Measurements from ENCODE around the gene ALDH9A1.
A peak's percentile ranks its signal among the peaks of the same experiment; 100 is the strongest.
"Not testable (repeated sequence)": the region's sequence is repeated elsewhere in the genome, so short reads cannot be mapped to it uniquely, and the experiment has no call there.

Gene ALDH9A1

DNA sequence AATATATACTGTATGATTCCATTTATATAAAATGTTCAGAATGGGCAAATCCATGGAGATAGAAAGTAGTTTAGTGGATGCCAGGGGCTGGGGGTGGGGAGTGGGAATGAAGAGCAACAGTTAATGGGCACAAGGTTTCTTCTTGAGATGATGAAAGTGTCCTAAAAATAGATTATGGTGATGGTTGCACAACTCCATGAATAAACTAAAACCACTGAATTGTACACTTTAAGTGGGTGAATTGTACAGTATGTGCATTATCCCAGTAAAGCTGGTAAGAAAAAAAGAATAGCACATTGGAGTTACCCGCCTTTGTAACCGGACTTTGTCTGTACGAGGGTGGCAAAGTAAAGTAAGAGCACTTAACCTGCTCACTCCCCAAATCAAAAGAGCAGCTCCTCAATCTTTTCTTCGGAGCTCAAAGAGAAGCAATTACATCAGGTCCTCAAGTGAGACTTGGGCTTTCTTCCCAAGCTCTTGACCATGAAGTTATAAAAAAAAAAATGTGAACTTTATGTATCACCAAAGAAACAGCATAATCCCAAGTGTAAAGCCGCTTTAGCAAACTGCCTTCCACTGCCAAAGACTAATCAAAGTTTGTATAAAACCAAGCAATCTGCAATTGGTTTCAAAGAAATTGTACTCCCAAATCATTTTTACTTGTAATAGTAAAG is 32.1 kb downstream of the ALDH9A1 start:
- no peaks in the 10 kb centered on the region for H3K27me3 ChIP-seq (replicated peaks; ENCODE audit: control insufficient read depth, insufficient read depth, low read length)
- peaks cover 83% of the 10 kb centered on the region for H3K36me3 ChIP-seq (ENCODE audit: control insufficient read depth, insufficient read depth, low read length, severe bottlenecking)
- H3K4me3 ChIP-seq (ENCODE audit: low read length), result peak overlapping the region; percentile 61
- peak overlapping the region; percentile 70 for H3K9ac ChIP-seq (ENCODE audit: low read length)
- peak; percentile 78 for DNase-seq (ENCODE audit: low read depth)
- peaks cover 89% of the 10 kb centered on the region for H3K4me1 ChIP-seq (ENCODE audit: control insufficient read depth, insufficient read depth, low read length)
- H3K9me3 ChIP-seq (ENCODE audit: control insufficient read depth, low read length), result no peaks in the 10 kb centered on the region

DNA sequence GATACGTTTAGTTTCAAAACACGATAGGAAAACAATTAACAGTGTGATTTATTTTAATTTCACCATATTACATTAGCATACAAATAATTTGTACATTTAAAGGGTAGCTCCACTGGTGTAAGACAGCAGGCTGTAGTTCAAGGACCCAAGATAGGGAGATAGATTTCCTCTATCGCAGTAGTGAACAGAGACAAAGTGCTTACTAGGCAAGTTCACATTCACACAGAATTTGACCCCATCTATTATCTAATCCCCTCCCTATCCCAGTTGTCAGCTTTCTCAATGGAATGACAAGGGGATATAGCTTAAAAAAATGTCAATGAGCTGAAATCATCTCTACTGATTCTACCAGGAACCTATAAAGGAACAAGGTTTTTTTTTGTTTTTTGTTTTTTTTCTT is 36.2 kb downstream of the ALDH9A1 start:
- H3K36me3 ChIP-seq (ENCODE audit: control insufficient read depth, insufficient read depth, low read length, severe bottlenecking), result peaks cover 83% of the 10 kb centered on the region
- no peaks in the 10 kb centered on the region for H3K27me3 ChIP-seq (replicated peaks; ENCODE audit: control insufficient read depth, insufficient read depth, low read length)
- no peak for DNase-seq (ENCODE audit: low read depth)
- no peak overlapping the region for H3K4me3 ChIP-seq (ENCODE audit: low read length)
- H3K9ac ChIP-seq (ENCODE audit: low read length), result peak overlapping the region; percentile 36
- H3K4me1 ChIP-seq (ENCODE audit: control insufficient read depth, insufficient read depth, low read length), result peaks cover 56% of the 10 kb centered on the region
- no peaks in the 10 kb centered on the region for H3K9me3 ChIP-seq (ENCODE audit: control insufficient read depth, low read length)

DNA sequence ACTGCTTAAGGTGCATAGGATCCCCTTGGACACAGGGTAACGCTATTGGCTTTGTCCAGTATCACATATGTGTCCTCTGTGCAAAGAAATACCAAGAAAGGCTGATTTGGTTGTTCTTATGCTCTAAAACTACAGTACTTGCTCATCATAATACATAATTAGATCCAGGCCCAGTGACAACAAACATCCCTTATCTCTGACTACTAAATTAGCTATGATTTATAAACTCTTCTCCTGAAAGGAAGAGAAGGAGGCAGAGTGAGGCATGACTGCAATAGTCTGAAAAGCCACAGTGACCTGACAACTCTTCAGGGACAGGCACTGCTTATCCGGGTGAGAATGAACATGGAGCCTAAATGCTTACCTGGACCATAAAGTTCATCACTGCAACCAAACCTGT is 36.7 kb downstream of the ALDH9A1 start:
- peaks cover 52% of the 10 kb centered on the region for H3K4me1 ChIP-seq (ENCODE audit: control insufficient read depth, insufficient read depth, low read length)
- peaks cover 83% of the 10 kb centered on the region for H3K36me3 ChIP-seq (ENCODE audit: control insufficient read depth, insufficient read depth, low read length, severe bottlenecking)
- no peaks in the 10 kb centered on the region for H3K9me3 ChIP-seq (ENCODE audit: control insufficient read depth, low read length)
- DNase-seq (ENCODE audit: low read depth), result peak; percentile 5
- no peak overlapping the region for H3K4me3 ChIP-seq (ENCODE audit: low read length)
- peak overlapping the region; percentile 36 for H3K9ac ChIP-seq (ENCODE audit: low read length)
- no peaks in the 10 kb centered on the region for H3K27me3 ChIP-seq (replicated peaks; ENCODE audit: control insufficient read depth, insufficient read depth, low read length)

DNA sequence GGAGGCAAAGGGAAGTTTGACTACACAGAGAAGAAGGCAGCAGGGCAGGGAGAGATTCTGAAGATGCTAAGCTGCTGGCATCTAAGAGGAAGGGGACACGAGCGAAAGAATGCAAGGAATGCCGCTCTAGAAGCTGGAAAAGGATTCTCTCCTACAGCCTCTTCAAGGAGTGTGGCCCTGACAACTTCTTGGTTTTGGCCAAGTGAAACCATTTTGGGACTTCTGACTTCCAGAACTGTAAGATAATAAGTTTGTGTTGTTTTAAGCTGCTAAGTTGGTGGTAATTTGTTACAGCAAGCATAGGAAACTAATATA is 38.8 kb downstream of the ALDH9A1 start:
- Histone ChIP-seq H3K36me3 (ENCODE audit: control insufficient read depth, insufficient read depth, low read length, severe bottlenecking) (peaks cover 90% of the 10 kb centered on the region), H3K4me1 (ENCODE audit: control insufficient read depth, insufficient read depth, low read length) (peaks cover 31% of the 10 kb centered on the region), H3K9me3 (ENCODE audit: control insufficient read depth, low read length) (no peaks in the 10 kb centered on the region), H3K9ac (ENCODE audit: low read length) (no peak overlapping the region), H3K27me3 (replicated peaks; ENCODE audit: control insufficient read depth, insufficient read depth, low read length) (no peaks in the 10 kb centered on the region), H3K4me3 (ENCODE audit: low read length) (no peak overlapping the region)
- DNase-seq (ENCODE audit: low read depth), result no peak

DNA sequence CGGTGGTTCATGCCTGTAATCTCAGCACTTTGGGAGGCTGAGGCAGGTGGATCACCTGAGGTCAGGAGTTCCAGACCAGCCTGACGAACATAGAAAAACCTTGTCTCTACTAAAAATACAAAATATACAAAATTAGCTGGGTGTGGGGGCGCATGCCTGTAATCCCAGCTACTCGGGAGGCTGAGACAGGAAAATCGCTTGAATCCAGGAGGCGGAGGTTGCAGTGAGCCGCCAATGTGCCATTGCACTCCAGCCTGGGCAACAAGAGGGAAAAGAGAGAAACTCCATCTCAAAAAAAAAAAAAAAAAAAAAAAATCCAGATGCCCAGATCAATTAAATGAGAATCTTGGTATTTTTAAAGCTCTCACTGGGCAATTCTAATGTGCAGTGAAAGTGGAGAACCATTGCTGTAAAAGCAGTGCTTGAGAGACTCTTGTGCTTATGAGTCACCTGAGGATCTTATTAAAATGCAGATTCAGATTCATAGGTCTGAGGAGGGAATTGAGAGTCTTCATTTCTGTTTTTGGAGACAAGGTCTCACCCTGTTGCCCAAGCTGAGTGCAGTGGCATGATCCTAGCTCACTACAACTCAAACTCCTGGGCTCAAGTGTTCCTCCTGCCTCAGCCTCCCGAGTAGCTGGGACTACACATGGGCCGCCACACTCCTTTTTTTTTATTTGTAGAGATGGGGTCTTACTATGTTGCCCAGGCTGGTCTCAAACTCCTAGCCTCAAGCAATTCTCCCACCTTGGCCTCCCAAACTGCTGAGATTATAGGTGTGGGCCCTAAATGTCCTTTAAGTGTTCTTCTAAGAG is 39.4 kb downstream of the ALDH9A1 start:
- H3K9ac ChIP-seq (ENCODE audit: low read length); DNase-seq (ENCODE audit: low read depth); H3K4me3 ChIP-seq (ENCODE audit: low read length); H3K27me3 ChIP-seq (replicated peaks; ENCODE audit: control insufficient read depth, insufficient read depth, low read length); H3K9me3 ChIP-seq (ENCODE audit: control insufficient read depth, low read length): not testable (repeated sequence)
- Histone ChIP-seq H3K36me3 (ENCODE audit: control insufficient read depth, insufficient read depth, low read length, severe bottlenecking) (peaks cover 90% of the 10 kb centered on the region), H3K4me1 (ENCODE audit: control insufficient read depth, insufficient read depth, low read length) (peaks cover 27% of the 10 kb centered on the region)

DNA sequence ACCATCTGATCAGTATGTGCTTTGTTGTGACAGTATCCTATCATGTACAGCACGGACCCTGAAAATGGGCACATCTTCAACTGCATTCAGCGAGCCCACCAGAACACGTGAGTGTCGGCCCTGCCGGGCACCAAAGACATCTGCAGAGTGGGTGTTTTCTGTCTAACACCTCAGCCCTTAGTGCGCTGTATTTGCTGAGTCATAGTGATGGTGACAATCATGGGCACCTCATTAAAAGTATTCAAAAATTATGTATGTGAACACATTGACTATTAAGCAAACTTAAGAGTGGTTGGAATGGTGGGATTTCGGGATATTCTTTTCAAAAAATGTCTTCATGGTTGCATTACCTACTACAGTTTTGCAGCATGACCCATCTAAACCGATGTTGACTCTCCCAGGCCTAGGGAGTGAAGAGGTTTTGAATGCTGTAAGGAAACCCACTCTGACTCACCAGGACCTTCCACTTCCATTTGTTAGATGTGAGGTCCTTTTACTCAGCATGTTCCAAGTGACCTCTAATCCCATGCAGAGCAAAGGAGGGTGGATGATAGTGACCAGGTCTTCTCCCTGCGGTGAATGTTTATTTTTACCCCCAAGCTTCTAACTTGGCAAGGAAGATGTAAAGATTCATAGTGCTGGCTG is 47.3 kb downstream of the ALDH9A1 start:
- Histone ChIP-seq H3K9ac (ENCODE audit: low read length) (no peak overlapping the region), H3K9me3 (ENCODE audit: control insufficient read depth, low read length) (no peaks in the 10 kb centered on the region), H3K36me3 (ENCODE audit: control insufficient read depth, insufficient read depth, low read length, severe bottlenecking) (peaks cover 84% of the 10 kb centered on the region), H3K4me1 (ENCODE audit: control insufficient read depth, insufficient read depth, low read length) (peaks cover 10% of the 10 kb centered on the region), H3K4me3 (ENCODE audit: low read length) (no peak overlapping the region), H3K27me3 (replicated peaks; ENCODE audit: control insufficient read depth, insufficient read depth, low read length) (no peaks in the 10 kb centered on the region)
- no peak for DNase-seq (ENCODE audit: low read depth)

DNA sequence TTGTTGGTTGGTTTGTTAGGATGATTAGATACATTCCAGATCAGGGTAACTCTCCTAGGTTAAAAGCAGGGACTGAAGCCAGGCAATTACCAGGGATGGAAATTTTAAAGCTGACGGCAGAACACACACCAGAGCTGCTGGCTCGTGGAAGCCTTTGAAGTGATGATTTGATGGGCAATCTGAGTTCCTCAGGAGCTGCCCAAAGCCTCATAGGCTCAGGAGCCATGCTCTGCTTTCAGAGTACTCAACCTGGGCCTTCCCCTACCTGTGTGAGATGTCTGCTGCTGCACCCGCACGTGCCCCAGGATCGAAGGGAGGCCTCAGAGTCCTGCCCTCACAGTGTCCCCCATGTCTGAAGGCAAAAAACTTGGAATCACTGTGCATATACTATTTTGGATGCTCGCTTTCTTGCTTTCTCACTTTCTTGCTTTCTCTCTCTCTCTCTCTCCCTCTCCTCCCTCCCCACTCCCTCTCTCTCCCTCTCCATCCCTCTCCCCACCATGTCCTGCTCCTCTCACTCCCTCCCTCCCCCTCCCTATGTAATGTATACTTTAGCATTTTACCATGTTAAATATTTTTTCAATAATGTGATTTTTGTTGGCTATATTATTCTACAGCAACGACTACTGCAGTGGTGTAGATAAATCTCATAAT is 49.3 kb downstream of the ALDH9A1 start:
- Histone ChIP-seq H3K4me3 (ENCODE audit: low read length) (no peak overlapping the region), H3K9me3 (ENCODE audit: control insufficient read depth, low read length) (no peaks in the 10 kb centered on the region), H3K4me1 (ENCODE audit: control insufficient read depth, insufficient read depth, low read length) (peaks cover 15% of the 10 kb centered on the region), H3K36me3 (ENCODE audit: control insufficient read depth, insufficient read depth, low read length, severe bottlenecking) (peaks cover 74% of the 10 kb centered on the region), H3K27me3 (replicated peaks; ENCODE audit: control insufficient read depth, insufficient read depth, low read length) (no peaks in the 10 kb centered on the region), H3K9ac (ENCODE audit: low read length) (no peak overlapping the region)
- DNase-seq (ENCODE audit: low read depth), result no peak

DNA sequence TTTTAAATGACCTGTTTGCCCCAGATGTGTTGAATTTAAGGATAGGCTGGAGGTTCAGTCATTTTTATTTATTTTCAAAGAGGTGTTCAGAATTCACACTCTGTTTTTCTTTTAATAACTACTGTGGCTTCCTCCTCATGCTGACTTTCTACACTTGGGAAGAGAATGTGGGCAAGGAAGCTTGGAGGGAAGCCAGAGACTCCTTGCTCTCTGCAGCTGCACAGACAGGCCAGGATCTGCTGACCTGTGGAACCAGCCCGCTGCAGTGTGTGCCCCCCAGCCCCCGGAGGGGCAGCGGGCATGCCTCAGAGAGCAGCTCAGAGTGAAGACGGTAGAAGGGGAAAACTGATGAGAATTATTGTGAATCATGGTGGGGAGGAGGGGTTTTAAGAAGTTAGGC is 50.4 kb downstream of the ALDH9A1 start:
- Histone ChIP-seq H3K9me3 (ENCODE audit: control insufficient read depth, low read length) (no peaks in the 10 kb centered on the region), H3K9ac (ENCODE audit: low read length) (no peak overlapping the region), H3K36me3 (ENCODE audit: control insufficient read depth, insufficient read depth, low read length, severe bottlenecking) (peaks cover 63% of the 10 kb centered on the region), H3K4me3 (ENCODE audit: low read length) (no peak overlapping the region), H3K27me3 (replicated peaks; ENCODE audit: control insufficient read depth, insufficient read depth, low read length) (no peaks in the 10 kb centered on the region), H3K4me1 (ENCODE audit: control insufficient read depth, insufficient read depth, low read length) (peaks cover 15% of the 10 kb centered on the region)
- DNase-seq (ENCODE audit: low read depth), result no peak

DNA sequence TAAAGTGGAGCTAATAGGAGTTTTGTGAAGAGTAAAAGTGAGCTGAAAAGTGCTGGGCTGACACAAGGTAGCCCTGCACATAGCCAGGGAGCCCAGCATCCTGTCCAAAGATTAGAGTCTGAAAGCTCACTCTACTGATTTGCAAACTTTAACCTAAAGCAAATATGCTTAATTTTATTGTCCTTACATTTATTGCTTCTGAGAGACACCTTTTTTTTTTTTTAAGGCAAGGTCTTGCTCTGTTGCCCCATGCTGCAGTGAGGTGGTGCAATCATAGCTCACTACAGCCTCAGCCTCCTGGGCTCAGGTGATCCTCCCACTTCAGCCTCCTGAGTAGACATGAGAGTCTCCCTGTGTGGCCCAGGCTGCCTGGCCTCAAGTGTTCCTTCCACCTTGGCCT is 50.8 kb downstream of the ALDH9A1 start:
- H3K9me3 ChIP-seq (ENCODE audit: control insufficient read depth, low read length), result no peaks in the 10 kb centered on the region
- DNase-seq (ENCODE audit: low read depth), result no peak
- peaks cover 17% of the 10 kb centered on the region for H3K4me1 ChIP-seq (ENCODE audit: control insufficient read depth, insufficient read depth, low read length)
- no peaks in the 10 kb centered on the region for H3K27me3 ChIP-seq (replicated peaks; ENCODE audit: control insufficient read depth, insufficient read depth, low read length)
- H3K4me3 ChIP-seq (ENCODE audit: low read length), result no peak overlapping the region
- no peak overlapping the region for H3K9ac ChIP-seq (ENCODE audit: low read length)
- peaks cover 60% of the 10 kb centered on the region for H3K36me3 ChIP-seq (ENCODE audit: control insufficient read depth, insufficient read depth, low read length, severe bottlenecking)

DNA sequence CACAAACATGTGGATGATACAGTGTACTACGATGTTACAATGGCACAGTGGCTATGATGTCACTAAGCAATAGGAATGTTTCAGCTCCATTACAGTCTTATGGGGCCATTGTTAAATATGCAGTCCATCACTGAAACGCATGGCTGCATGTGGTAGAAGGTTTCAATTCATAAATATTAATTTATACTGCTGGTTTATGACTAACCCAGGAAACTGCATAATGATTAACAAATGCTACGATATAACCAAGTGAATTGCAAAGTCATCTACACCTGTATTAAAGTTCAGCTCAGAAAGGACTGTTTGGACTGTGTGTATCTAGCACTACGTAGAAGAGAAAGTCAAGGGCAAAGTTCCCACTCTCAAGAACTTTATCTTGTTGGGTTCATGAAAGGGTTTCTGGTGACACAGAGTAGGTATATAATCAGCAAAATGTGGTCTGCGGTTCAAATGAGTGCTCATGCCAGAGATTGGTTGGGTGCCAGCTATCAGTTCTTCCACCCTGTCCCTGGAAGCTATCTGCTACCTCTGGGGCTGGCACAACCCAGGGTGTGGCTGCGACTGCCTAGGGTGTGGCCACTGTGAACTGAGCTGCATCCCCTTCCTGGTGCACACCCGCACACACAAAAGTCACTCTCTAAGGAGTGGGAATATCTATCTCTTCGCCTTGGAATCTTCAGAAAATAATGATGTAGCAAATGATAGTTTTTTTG is 52.6 kb downstream of the ALDH9A1 start:
- no peak for DNase-seq (ENCODE audit: low read depth)
- Histone ChIP-seq H3K9me3 (ENCODE audit: control insufficient read depth, low read length) (no peaks in the 10 kb centered on the region), H3K36me3 (ENCODE audit: control insufficient read depth, insufficient read depth, low read length, severe bottlenecking) (peaks cover 46% of the 10 kb centered on the region), H3K4me3 (ENCODE audit: low read length) (no peak overlapping the region), H3K27me3 (replicated peaks; ENCODE audit: control insufficient read depth, insufficient read depth, low read length) (no peaks in the 10 kb centered on the region), H3K4me1 (ENCODE audit: control insufficient read depth, insufficient read depth, low read length) (peaks cover 34% of the 10 kb centered on the region), H3K9ac (ENCODE audit: low read length) (no peak overlapping the region)
